Fibroblast of mammary gland (primary cell): Measurements from ENCODE around the gene TEPSIN.

Experiments used
- DNase-seq: peaks from one replicate; pipeline ENCODE4 v3.0.0-alpha.2; 2010; ENCODE audit warnings: low read depth
- H3K4me3 ChIP-seq: 2 replicates; pipeline ENCODE4 v1.5.1; 2011; ENCODE audit warnings: low read depth, mild to moderate bottlenecking, low read length, moderate library complexity; ENCODE audit not compliant: control insufficient read depth
- TF ChIP-seq, protein P1 (sequence below): conservative IDR thresholded peaks from 2 replicates; pipeline ENCODE4 v1.5.1; 2011; ENCODE audit warnings: low read depth, low read length, inconsistent platforms; ENCODE audit not compliant: control insufficient read depth, insufficient read depth

The TEPSIN gene

DNA sequence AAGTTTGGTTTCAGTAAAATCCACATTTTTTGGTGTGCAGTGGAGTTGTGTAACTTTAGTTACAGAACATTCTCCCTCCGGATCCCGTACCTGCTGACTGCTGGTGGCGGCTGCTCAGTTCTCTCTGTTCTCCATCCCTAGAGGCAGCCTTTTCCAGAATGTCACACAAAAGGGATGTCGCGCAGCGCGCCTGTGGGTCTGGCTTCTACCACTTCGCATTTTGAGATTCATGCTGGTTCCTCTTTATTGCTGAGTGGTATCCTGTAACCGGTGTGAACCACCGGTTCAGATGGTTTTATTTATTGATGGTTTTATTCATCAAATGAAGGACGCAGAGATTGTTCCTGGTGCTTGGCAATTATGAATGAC is 15.1 kb downstream of the TEPSIN start:
- H3K4me3 ChIP-seq, result peak overlapping the region; percentile 40
- TF ChIP-seq, protein P1, sequence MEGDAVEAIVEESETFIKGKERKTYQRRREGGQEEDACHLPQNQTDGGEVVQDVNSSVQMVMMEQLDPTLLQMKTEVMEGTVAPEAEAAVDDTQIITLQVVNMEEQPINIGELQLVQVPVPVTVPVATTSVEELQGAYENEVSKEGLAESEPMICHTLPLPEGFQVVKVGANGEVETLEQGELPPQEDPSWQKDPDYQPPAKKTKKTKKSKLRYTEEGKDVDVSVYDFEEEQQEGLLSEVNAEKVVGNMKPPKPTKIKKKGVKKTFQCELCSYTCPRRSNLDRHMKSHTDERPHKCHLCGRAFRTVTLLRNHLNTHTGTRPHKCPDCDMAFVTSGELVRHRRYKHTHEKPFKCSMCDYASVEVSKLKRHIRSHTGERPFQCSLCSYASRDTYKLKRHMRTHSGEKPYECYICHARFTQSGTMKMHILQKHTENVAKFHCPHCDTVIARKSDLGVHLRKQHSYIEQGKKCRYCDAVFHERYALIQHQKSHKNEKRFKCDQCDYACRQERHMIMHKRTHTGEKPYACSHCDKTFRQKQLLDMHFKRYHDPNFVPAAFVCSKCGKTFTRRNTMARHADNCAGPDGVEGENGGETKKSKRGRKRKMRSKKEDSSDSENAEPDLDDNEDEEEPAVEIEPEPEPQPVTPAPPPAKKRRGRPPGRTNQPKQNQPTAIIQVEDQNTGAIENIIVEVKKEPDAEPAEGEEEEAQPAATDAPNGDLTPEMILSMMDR, result no peak
- no peak for DNase-seq

DNA sequence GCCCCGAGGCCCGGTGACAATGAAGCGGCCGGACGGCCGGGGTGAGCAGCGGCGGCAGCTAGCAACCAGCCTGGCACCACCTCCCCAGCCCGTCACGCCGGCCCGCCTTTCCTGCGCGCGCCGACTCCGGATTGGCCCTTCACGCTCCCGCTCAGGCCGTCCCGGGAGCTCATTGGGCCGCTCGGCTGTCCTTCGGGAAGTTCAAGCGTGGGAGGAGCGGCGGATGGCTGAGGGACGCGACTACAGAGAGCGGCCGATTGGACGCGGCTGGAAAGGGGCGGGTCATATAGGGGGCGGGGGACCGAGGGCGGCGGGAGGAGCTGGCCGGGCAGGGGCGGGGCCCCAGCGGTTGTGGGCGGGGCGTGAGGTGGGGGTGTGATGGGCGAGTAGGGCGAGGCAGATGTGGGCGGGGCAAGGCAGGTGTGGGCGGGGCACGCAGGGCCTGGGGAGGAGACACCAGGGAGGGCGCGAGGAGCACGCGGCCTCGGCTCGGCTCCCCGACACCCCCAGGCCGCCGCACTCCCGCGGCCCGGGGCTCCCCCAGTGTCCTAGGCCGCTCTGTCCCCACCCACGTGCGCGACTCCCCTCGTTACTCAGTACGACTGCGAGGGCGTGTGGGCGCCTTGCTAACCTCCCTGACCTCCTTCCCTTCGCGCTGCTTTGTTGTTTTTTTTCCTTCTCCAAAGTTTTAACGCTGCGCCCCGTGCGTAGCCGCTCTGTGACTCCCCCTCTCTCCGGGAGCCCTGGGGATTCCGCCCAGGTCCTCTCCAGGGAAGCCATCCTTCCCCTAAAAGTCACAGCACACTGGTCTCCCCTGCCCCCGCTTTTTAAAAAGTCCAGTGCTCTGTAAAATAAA is 15.7 kb downstream of the TEPSIN start, which contains the start of gene CEP131:
CEP131 (minus strand) TSS at position 60 of the 856 bp plus-strand sequence. CDS start 2,909 bp downstream, outside the sequence.
- TF ChIP-seq, protein P1, result no peak
- peak within 1 kb of the TSS; percentile 61 for H3K4me3 ChIP-seq
- peak; percentile 96 for DNase-seq

DNA sequence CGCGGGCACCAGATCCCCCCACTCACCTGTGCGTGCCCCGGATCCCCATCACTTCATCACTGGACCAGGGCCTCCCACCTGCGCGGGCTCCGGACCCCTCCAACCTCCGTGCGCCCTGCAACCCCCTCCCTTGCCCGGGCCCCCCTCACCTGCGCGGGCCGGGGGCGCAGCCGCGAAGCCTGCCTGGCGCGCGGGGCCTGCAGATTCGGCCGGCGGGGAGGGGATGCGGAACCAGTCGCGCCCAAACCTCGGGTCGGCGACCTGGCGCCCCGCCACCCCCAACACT is 16.3 kb downstream of the TEPSIN start:
- H3K4me3 ChIP-seq, result peak overlapping the region; percentile 61
- TF ChIP-seq, protein P1, result no peak
- DNase-seq, result no peak

DNA sequence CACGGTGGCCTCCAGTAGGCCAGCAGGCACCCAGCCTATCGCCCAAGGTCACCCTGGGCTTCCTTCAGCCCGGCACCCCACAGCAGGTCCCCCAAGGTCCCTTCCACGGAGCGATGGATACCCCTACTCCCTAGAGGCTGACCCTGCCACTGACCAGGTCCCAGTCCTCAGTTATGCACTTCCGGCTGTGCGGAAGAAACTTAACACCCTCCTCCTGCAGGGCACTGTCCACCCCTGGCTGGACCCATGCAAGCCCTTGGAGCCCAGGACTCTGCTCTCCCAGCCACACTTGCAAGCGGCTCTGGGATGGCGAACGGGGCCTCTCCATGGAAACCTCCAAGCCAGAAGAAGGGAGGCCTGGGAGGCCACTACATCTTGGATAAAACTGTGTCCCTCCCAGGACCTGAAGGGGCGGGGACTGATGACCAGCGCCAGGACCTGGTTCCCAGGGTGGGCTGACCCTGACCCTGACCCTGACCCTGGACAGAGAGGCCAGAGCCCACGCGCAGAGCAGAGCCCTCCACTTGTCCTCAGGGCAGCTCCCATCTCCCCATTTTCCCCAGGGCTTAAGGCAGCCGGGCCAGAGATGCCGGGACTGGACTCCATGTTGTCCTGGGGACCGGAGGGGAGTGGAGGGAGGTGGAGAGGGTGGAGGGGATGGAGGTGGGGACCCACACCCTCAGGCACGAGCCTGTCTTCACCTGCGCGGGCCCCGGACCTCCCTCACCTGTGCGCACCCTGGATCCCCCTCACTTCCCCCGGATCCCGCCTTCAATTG is 16.8 kb downstream of the TEPSIN start:
- peak overlapping the region; percentile 61 for H3K4me3 ChIP-seq
- DNase-seq, result no peak
- TF ChIP-seq, protein P1, result no peak

DNA sequence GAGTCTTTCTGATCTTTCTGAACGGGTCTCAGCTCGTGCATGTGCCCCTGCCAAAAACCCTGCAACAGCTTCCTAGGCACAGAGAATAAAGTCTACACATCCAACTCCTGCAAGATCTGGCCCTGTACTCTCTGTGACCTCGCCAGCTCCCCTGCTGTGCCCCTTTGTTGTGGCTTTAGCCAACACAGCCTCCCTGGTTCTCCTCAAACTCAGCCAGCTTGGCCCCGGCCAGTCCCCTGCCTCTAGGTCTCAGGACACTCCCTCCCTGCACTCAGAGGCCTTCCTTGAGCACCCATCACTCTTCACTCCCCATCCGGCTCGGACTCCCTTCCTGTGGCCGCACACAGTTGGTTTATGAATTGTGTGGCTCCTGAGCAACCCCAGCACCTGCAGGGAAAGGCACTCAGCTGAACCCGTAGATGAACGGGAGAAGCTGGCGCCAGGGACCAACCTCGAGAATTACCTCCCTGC is 17.4 kb downstream of the TEPSIN start:
- DNase-seq, result no peak
- H3K4me3 ChIP-seq, result peak overlapping the region; percentile 61
- TF ChIP-seq, protein P1, result no peak

DNA sequence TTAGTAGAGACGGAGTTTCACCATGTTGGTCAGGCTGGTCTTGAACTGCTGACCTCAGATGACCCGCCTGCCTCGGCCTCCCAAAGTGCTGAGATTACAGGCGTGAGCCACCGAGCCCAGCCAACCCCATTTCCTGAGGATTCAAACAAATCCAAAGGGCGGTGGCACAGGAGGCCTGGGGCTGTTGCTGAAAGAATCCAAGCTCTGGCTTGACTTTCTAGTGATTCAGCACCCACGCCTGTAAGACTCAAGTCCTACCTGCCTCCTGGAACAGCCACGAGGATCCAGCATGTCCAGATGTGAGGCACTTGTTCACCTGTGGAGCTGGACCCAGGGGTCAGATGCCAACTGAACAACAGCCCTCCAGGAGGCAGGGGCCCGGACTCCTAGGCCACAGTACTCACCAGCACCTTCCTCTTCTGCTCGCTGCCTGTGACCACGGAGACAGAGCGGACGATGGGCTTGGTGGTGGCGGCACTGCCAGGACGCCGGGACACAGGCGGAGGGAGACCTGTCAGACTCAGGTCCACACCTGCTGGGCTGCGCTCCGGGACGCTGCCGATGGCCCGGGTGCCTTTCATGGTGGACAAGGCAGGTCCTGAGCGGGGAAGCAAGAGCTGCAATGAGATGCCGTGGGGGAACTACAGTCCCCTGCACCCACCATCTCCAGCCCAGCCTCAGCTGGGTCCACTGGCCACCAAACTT is 19.2 kb downstream of the TEPSIN start:
- DNase-seq, result no peak
- no peak overlapping the region for H3K4me3 ChIP-seq
- TF ChIP-seq, protein P1, result no peak
